Measurements from ENCODE around the gene CPNE5. TPM values are rescaled to one million over a fixed set of nuclear protein-coding genes. Genes with fewer than 3 reads are reported as not detected.
A peak's percentile ranks its signal among the peaks of the same experiment; 100 is the strongest.

Gene CPNE5
- total RNA-seq, 4 donors from 2014 or later, result 0.35 to 5.8 (median 2.9) TPM

DNA sequence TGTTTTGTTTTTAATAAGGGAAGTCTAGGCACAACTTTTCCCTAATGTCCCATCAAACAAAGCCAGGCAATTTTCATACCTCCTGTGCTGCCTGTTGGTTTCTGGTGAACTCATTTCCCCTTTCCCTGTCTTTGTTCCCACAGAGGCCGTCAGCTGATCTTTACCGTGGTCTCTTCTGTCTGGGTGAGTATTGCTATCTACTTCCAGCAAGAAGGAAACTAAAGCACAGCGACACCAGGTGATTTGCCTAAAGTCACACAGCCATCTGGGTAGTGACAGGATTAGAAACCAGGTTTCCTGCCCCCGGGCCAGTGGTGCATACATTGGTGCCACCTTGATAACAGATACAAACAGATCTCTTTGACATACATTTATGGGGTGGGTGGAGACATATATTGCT, 82.0 kb downstream of the CPNE5 start:
- H3K36me3 ChIP-seq, result no peaks in the 10 kb centered on the region
- H3K4me3 ChIP-seq, result peak overlapping the region in 1 of 4 donors; percentile 4
- DNase-seq, result peak in 2 of 3 donors; percentile 44 to 68
- H3K9me3 ChIP-seq, result no peaks in the 10 kb centered on the region
- H3K4me1 ChIP-seq, result peaks cover 10 to 29% (median 22%) of the 10 kb centered on the region in 4 donors
- H3K27ac ChIP-seq, result peak overlapping the region; percentile 30 to 76 (median 41)
- no peaks in the 10 kb centered on the region for H3K27me3 ChIP-seq
- no peak for TF ChIP-seq POLR2A (IDR thresholded peaks at IDR 0.05)
- TF ChIP-seq, protein P1, sequence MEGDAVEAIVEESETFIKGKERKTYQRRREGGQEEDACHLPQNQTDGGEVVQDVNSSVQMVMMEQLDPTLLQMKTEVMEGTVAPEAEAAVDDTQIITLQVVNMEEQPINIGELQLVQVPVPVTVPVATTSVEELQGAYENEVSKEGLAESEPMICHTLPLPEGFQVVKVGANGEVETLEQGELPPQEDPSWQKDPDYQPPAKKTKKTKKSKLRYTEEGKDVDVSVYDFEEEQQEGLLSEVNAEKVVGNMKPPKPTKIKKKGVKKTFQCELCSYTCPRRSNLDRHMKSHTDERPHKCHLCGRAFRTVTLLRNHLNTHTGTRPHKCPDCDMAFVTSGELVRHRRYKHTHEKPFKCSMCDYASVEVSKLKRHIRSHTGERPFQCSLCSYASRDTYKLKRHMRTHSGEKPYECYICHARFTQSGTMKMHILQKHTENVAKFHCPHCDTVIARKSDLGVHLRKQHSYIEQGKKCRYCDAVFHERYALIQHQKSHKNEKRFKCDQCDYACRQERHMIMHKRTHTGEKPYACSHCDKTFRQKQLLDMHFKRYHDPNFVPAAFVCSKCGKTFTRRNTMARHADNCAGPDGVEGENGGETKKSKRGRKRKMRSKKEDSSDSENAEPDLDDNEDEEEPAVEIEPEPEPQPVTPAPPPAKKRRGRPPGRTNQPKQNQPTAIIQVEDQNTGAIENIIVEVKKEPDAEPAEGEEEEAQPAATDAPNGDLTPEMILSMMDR (IDR thresholded peaks at IDR 0.05), result no peak

DNA sequence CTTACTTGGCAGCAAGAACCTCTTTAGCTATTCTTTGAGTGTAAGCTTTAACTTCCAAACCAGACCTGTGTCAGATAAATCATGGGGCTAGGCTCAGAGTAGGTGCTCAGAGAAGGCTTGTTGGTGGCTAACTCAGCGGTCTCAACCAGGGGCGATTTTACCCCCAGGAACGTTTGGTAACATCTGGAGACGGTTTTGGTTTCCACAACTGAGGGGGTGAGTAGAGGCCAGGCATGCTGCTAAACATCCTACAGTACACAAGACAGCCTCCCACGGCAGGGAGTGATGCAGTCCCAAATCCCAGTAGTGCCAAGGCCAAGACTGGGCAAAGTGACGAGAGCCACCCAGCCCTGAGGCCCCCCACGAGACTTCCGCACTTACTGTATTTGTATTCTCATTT, 82.5 kb downstream of the CPNE5 start:
- peaks cover 10 to 33% (median 26%) of the 10 kb centered on the region in 4 donors for H3K4me1 ChIP-seq
- H3K4me3 ChIP-seq, result peak overlapping the region in 1 of 4 donors; percentile 4
- peak overlapping the region; percentile 30 to 76 (median 41) for H3K27ac ChIP-seq

DNA sequence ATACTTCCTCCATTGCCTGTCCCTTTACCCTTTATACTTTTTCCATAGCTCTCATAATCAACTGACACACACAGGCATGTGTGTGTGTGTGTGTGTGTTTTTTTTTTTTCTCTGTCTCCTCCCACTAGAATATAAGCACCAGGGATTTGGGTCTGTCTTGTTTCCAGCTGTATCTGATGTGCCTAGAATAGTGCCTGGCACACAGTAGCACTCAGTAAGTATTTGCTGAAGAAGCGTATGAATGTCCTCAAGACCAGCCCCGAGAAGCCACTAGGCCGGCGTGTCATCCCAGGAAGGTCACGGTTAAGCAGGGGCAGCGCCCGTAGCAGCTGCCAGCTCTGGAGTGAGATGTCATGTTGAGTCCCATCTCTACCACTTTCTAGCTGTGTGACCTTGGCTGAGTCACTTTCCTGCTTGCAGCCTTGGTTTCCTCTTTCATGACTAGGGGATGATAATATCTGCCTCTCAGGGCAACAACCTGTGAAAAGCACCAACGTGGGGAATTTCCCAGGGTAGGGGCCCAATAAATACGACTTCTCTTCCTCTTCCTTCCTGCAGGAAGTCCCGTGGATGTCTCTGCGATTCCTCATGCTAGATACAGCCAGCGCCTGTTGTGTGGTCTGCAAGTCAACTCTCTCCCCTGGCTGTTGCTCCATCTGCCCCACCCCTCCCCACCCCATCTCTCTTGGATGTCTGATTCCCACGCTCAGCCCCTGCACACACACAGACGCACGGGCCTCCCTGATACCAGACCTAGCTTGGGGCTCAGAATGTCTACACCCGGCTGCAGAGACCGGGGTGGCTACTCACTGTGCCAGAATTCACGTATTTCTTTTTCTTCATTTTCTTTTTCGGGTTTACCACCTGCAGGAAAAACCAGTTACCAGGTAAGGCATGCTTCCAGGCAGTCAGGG, 83.6 kb downstream of the CPNE5 start:
- DNase-seq, result peak in 2 of 3 donors; percentile 55 to 73
- H3K27ac ChIP-seq, result peak overlapping the region; percentile 30 to 76 (median 41)
- H3K9me3 ChIP-seq, result no peaks in the 10 kb centered on the region
- peak overlapping the region in 1 of 4 donors; percentile 18 for H3K4me3 ChIP-seq
- H3K4me1 ChIP-seq, result peaks cover 10 to 38% (median 29%) of the 10 kb centered on the region in 4 donors
- TF ChIP-seq, protein P1 (IDR thresholded peaks at IDR 0.05), result no peak
- no peak for TF ChIP-seq POLR2A (IDR thresholded peaks at IDR 0.05)
- H3K27me3 ChIP-seq, result no peaks in the 10 kb centered on the region
- no peaks in the 10 kb centered on the region for H3K36me3 ChIP-seq

More for the DNA sequence above, 82.5 kb downstream of the CPNE5 start:
- peak in 1 of 3 donors; percentile 26 for DNase-seq
- H3K9me3 ChIP-seq, result no peaks in the 10 kb centered on the region
- no peaks in the 10 kb centered on the region for H3K27me3 ChIP-seq
- H3K36me3 ChIP-seq, result no peaks in the 10 kb centered on the region
- TF ChIP-seq, protein P1 (IDR thresholded peaks at IDR 0.05), result no peak
- no peak for TF ChIP-seq POLR2A (IDR thresholded peaks at IDR 0.05)

DNA sequence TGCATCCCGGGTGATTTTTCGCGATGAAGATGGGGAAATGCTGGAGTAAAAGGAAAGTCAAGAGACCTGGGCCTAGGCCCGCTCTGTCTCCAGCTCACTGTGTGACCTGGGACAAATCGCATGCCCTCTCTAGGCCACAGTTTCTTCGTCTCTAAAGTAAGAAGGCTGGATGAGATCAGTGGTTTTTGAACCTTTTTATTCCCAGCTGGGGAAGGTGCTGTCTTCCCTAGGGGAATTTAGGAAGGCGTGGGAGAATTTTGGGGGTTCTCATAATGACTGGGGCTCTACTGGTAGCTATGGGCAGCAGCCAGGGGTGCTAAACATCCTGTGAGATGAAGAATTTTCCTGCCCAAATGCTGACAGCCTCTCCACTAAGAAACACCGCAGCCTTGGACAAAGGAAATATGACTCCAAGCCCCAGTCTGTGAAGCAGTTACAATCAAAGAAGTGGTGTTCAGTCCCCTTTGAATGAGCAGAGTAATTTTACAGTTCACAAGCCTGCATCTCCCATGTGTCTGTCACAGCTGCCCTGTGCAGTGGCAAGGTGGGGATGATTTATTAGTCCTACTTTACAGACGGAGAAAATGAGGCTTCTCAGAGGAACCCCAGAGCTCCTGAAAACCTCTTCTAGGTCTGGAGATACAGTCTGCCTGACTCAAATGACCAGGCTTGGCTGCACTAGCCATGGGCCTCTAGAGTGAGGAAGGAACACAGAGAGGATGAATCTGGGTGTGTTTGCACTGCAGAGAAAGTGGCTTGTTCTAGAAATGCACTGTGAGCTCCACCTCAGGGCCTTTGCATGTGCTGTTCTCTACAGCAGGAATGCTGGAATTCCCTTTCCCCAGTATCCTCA, 84.4 kb downstream of the CPNE5 start:
- Histone ChIP-seq H3K27ac (peak overlapping the region in 2 of 4 donors; percentile 21 to 76), H3K9me3 (no peaks in the 10 kb centered on the region), H3K36me3 (no peaks in the 10 kb centered on the region), H3K4me1 (peaks cover 10 to 38% (median 29%) of the 10 kb centered on the region in 4 donors), H3K4me3 (no peak overlapping the region), H3K27me3 (no peaks in the 10 kb centered on the region)
- TF ChIP-seq POLR2A (IDR thresholded peaks at IDR 0.05), result no peak
- TF ChIP-seq, protein P1 (IDR thresholded peaks at IDR 0.05), result no peak
- no peak for DNase-seq

DNA sequence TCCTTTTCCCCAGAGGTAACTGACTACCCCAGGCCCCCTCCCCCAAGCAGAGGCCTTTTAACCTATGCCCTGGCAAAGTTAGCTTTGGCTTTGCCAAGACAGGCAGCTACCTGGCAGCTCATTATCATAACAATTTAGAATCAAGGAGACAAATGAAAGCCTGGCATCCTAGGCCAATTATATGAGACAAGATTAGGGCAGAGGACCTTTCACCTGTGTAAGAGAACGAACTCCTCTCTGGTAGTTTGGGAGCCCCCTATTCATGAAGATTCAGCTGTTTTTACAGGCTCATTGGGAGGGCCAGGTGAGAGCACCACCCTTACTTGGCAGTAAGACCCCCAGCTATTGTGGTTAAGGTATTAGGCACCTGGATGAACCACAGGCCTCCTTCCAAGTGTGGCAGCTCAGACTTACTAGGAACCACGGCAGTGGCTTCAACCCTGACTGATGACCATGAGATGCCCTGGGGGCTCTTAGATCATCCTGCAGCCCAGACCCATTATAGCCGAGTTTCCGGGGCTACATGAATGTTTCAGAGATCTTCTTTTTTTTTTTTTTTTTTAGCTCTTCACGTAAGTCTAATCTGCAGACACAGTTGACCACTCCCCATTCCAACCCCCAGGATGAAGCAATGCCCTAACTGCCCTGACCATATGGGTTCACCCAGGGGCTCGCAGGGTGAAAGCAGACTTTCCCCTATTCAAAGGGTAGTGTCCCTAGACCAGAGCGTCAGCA, 85.4 kb downstream of the CPNE5 start:
- H3K36me3 ChIP-seq, result no peaks in the 10 kb centered on the region
- H3K4me3 ChIP-seq, result no peak overlapping the region
- TF ChIP-seq, protein P1 (IDR thresholded peaks at IDR 0.05), result no peak
- TF ChIP-seq POLR2A (IDR thresholded peaks at IDR 0.05), result no peak
- no peaks in the 10 kb centered on the region for H3K9me3 ChIP-seq
- DNase-seq, result no peak
- H3K27ac ChIP-seq, result peak overlapping the region; percentile 71 to 94 (median 80)
- peaks cover 10 to 38% (median 29%) of the 10 kb centered on the region in 4 donors for H3K4me1 ChIP-seq
- no peaks in the 10 kb centered on the region for H3K27me3 ChIP-seq

All from Peyer's patch (tissue), 4 donors.